GM12878 (cell line): Measurements from ENCODE around the gene PLA2G1B. TPM values are rescaled to one million over a fixed set of nuclear protein-coding genes. Genes with fewer than 3 reads are reported as not detected.

ENCODE experiments used
- ATF3 ChIP-seq: IDR thresholded peaks from 2 replicates; pipeline ENCODE4 v1.6.1; 2011; ENCODE audit warnings: low read depth, mild to moderate bottlenecking, low read length, moderate library complexity, borderline replicate concordance; ENCODE audit errors: extremely low read depth
- CHD2 ChIP-seq: IDR thresholded peaks from 2 replicates; pipeline ENCODE4 v1.6.1; 2011; ENCODE audit warnings: low read depth, low read length, improper control_type of control experiment, borderline replicate concordance
- CREB1 ChIP-seq: IDR thresholded peaks from 2 replicates; pipeline ENCODE4 v1.6.1; 2012; ENCODE audit warnings: low read depth, mild to moderate bottlenecking, inconsistent platforms
- GABPA ChIP-seq: IDR thresholded peaks from 2 replicates; pipeline ENCODE4 v1.6.1; 2014; ENCODE audit warnings: antibody characterized with exemption, low read depth, mild to moderate bottlenecking, inconsistent platforms
- IKZF2 ChIP-seq, 2 experiments: fragments of 450-650 bp; IDR thresholded peaks; 2 replicates each; pipeline ENCODE4 v1.6.1; 2017; ENCODE audit warnings: mild to moderate bottlenecking in 2 of 2, moderate library complexity in 2 of 2
- MYC ChIP-seq: IDR thresholded peaks from 2 replicates; pipeline ENCODE4 v1.6.1; 2011; ENCODE audit warnings: mild to moderate bottlenecking, low read length, moderate library complexity, inconsistent platforms; ENCODE audit not compliant: insufficient read depth, insufficient replicate concordance, insufficient read length, severe bottlenecking
- NFIC ChIP-seq: IDR thresholded peaks from 2 replicates; pipeline ENCODE4 v1.6.1; 2012; ENCODE audit warnings: low read depth, mild to moderate bottlenecking, inconsistent platforms, low read length, moderate library complexity
- NR2C1 ChIP-seq: fragments of 450-650 bp; IDR thresholded peaks from 2 replicates; pipeline ENCODE4 v1.6.1; 2017; ENCODE audit warnings: antibody characterized with exemption, mild to moderate bottlenecking, moderate library complexity
- POLR2AphosphoS2 ChIP-seq: IDR thresholded peaks from 2 replicates; pipeline ENCODE4 v1.6.1; 2011; ENCODE audit warnings: low read depth, mild to moderate bottlenecking, low read length, improper control_type of control experiment, moderate library complexity
- RAD21 ChIP-seq: IDR thresholded peaks from 2 replicates; pipeline ENCODE4 v1.6.1; 2011; ENCODE audit warnings: mild to moderate bottlenecking, low read depth, low read length, moderate library complexity; ENCODE audit not compliant: insufficient read depth
- RAD51 ChIP-seq: fragments of 450-650 bp; IDR thresholded peaks from 2 replicates; pipeline ENCODE4 v1.6.1; 2016; ENCODE audit warnings: moderate library complexity, mild to moderate bottlenecking, inconsistent platforms
- RUNX3 ChIP-seq: IDR thresholded peaks from 2 replicates; pipeline ENCODE4 v1.6.1; 2012; ENCODE audit warnings: low read length, inconsistent platforms
- SUZ12 ChIP-seq: fragments of 200-600 bp; sonication (generic); IDR thresholded peaks from one replicate; pipeline ENCODE4 v1.6.1; 2018; ENCODE audit warnings: antibody characterized with exemption, mild to moderate bottlenecking; ENCODE audit not compliant: unreplicated experiment
- TCF7 ChIP-seq: IDR thresholded peaks from 2 replicates; pipeline ENCODE4 v1.6.1; 2014; ENCODE audit warnings: antibody characterized with exemption, borderline replicate concordance
- USF2 ChIP-seq: IDR thresholded peaks from 2 replicates; pipeline ENCODE4 v1.6.1; 2011; ENCODE audit warnings: low read depth, low read length, improper control_type of control experiment, borderline replicate concordance
- ZBTB11 ChIP-seq: fragments of 450-650 bp; formaldehyde crosslinking; IDR thresholded peaks from 2 replicates; pipeline ENCODE4 v1.5.0; 2022; ENCODE audit warnings: mild to moderate bottlenecking, missing genetic modification characterization
- ZBTB33 ChIP-seq: fragments of 450-650 bp; IDR thresholded peaks from 2 replicates; pipeline ENCODE4 v1.6.1; 2017; ENCODE audit warnings: mild to moderate bottlenecking
- polyA plus RNA-seq, 11 experiments: library from polyadenylated mRNA; depleted of rRNA in 4 of 11; unstranded in 6 of 11; stranded (reverse) in 5 of 11; fragments of >200 nt; fragmentation: Nextera tagmentation in 4 of 11; fragmentation: Illumina TruSeq in 1 of 11; extraction: Ambion mirVana in 4 of 11; extraction: Trizol in 1 of 11; gene quantifications; 1 replicate in 1 of 11; 2 replicates in 10 of 11; pipeline versions ENCODE4 v1.2.1 to v1.2.3, GENCODE V29; 2011 to 2016; ENCODE audit warnings: inconsistent platforms in 2 of 11, missing spikeins in 2 of 11, low read depth in 1 of 11
- total RNA-seq, 4 experiments: library from RNA; depleted of rRNA in 3 of 4; stranded (reverse); fragments of >200 nt in 3 of 4; fragmentation: Illumina TruSeq in 1 of 4; extraction: Trizol in 1 of 4; gene quantifications; 2 replicates each; pipeline versions ENCODE4 v1.2.1 to v1.2.3, GENCODE V29; 2013 to 2021
- TF ChIP-seq, protein P1 (sequence below): fragments of 450-650 bp; IDR thresholded peaks from 2 replicates; pipeline ENCODE4 v1.6.1; 2017; ENCODE audit warnings: mild to moderate bottlenecking, moderate library complexity

PLA2G1B gene
- total and polyA plus RNA-seq, 10 of the 15 experiments (the other 5 are each of a cell fraction or from before 2014, with no cell fraction given): not detected

DNA sequence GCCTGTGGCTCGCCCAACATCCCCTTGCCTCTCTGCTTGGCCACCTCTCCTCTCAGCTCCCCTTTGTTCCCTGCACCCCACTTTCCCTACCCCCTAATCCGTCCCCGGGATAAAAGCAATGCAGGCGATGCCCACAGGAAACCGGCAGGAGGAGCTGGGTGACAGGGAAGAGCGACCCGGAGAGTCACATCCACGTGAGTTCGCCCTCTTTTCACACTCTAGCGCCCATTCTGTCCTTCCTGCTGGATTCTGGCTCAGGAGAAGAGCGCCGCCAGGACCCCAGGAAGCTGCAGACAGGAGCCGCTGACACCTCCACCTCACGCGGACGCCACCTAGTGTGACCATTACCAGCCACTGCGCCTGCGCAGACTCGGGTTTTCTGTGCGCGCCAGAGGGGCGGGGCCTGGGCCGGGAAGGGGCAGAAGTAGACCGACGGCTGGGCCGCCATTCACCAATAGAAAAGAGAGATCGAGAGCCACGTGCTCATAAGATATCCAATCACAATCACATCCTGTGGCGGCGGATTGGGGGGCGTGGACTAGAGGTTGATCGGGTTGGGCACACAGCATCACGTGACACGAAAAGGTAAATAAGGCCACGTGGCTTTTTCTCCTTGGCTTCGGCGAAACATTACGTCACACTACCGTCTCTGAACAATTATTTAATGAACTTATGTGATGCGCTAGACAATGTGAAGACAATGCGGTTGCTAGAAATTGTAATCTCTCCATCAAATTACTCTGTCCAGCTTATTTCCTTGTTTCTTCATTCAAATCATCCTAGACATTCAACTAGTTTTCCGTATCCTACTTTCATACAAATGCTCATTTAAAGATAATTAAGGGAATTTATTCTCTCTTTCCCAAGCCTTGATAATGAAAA is 10.1 kb downstream of the PLA2G1B start (continued):
- TF ChIP-seq POLR2AphosphoS2 (peak; percentile 69; the same call in 1 of the 2 replicates), MYC (no peak), CREB1 (peak; percentile 77), USF2 (peak; percentile 99), SUZ12 (no peak), NFIC (no peak), ZBTB11 (peak; percentile 72), ZBTB33 (no peak), RAD21 (no peak), ATF3 (peak; percentile 87; the same call in 1 of the 2 replicates), CHD2 (no peak), GABPA (no peak), NR2C1 (no peak), IKZF2 (IDR thresholded peaks at IDR 0.05) (peak; percentile 75 to 86), RUNX3 (peak; percentile 43; the same call in 1 of the 2 replicates), RAD51 (peak; percentile 100), TCF7 (no peak)
- TF ChIP-seq, protein P1, sequence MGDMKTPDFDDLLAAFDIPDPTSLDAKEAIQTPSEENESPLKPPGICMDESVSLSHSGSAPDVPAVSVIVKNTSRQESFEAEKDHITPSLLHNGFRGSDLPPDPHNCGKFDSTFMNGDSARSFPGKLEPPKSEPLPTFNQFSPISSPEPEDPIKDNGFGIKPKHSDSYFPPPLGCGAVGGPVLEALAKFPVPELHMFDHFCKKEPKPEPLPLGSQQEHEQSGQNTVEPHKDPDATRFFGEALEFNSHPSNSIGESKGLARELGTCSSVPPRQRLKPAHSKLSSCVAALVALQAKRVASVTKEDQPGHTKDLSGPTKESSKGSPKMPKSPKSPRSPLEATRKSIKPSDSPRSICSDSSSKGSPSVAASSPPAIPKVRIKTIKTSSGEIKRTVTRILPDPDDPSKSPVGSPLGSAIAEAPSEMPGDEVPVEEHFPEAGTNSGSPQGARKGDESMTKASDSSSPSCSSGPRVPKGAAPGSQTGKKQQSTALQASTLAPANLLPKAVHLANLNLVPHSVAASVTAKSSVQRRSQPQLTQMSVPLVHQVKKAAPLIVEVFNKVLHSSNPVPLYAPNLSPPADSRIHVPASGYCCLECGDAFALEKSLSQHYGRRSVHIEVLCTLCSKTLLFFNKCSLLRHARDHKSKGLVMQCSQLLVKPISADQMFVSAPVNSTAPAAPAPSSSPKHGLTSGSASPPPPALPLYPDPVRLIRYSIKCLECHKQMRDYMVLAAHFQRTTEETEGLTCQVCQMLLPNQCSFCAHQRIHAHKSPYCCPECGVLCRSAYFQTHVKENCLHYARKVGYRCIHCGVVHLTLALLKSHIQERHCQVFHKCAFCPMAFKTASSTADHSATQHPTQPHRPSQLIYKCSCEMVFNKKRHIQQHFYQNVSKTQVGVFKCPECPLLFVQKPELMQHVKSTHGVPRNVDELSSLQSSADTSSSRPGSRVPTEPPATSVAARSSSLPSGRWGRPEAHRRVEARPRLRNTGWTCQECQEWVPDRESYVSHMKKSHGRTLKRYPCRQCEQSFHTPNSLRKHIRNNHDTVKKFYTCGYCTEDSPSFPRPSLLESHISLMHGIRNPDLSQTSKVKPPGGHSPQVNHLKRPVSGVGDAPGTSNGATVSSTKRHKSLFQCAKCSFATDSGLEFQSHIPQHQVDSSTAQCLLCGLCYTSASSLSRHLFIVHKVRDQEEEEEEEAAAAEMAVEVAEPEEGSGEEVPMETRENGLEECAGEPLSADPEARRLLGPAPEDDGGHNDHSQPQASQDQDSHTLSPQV: 0 out of 2 replicates have a peak, but pooled peaks have one; percentile 34
